Loucy (cell line): ENCODE results near the gene ZSWIM4.

Experiments used
- EZH2phosphoT487 ChIP-seq: fragments of 200-600 bp; IDR thresholded peaks from 2 replicates; pipeline ENCODE4 v1.6.1; 2018; ENCODE audit warnings: antibody characterized with exemption, mild to moderate bottlenecking, moderate library complexity, borderline replicate concordance
- TF ChIP-seq, protein P1 (sequence below): fragments of 200-600 bp; sonication (generic); conservative IDR thresholded peaks from 2 replicates; pipeline ENCODE4 v1.5.1; 2014; ENCODE audit warnings: mild to moderate bottlenecking, antibody characterized with exemption, low read length

DNA sequence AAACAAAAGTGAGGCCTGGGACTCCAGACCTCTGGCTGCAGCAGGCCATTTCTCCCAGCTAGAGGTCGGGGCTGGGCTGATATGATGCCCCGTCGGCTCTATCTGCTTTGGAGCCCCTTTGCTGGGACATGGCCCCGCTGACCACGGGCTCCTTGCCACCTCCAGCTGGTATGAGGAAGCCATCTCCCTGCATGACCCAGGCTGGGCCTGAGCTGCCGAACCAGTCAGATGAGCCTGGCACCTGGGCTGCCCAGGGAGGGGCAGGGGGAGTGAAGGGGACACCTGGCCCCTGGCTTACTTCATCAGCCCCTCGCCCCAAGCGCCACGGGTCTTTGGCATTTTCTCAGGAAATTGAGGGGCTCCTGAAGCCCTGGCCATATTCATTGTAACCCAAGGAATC, 7.8 kb downstream of the ZSWIM4 start:
- TF ChIP-seq, protein P1, sequence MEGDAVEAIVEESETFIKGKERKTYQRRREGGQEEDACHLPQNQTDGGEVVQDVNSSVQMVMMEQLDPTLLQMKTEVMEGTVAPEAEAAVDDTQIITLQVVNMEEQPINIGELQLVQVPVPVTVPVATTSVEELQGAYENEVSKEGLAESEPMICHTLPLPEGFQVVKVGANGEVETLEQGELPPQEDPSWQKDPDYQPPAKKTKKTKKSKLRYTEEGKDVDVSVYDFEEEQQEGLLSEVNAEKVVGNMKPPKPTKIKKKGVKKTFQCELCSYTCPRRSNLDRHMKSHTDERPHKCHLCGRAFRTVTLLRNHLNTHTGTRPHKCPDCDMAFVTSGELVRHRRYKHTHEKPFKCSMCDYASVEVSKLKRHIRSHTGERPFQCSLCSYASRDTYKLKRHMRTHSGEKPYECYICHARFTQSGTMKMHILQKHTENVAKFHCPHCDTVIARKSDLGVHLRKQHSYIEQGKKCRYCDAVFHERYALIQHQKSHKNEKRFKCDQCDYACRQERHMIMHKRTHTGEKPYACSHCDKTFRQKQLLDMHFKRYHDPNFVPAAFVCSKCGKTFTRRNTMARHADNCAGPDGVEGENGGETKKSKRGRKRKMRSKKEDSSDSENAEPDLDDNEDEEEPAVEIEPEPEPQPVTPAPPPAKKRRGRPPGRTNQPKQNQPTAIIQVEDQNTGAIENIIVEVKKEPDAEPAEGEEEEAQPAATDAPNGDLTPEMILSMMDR: no peak
- no peak for TF ChIP-seq EZH2phosphoT487
